SHP77 (cell line): ENCODE results near the gene AKAP13.

Experiments used
- DNase-seq, 2 experiments: peaks; one replicate each; lab custom pipeline; 2025; lab: John Stamatoyannopoulos, UW

AKAP13 gene

GRCh38 chr15:85741021-85741421 lies 360.6 kb downstream of the AKAP13 start:
- DNase-seq: no peak

DNA sequence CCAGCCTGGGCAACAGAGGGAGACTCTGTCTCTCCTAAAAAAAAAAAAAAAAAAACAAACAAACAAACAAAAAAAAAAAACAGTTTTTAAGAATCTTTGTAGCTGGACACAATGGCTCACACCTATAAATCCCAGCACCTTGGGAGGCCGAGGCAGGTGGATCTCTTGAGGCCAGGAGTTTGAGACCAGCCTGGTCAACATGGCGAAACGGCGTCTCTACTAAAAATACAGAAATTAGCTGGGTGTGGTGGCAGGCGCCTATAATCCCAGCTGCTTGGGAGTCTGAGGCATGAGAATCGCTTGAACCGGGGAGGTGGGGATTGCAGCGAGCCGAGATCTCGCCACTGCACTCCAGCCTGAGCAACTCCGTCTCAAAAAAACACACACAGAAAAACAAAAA lies 361.3 kb downstream of the AKAP13 start:
- no peak for DNase-seq

DNA sequence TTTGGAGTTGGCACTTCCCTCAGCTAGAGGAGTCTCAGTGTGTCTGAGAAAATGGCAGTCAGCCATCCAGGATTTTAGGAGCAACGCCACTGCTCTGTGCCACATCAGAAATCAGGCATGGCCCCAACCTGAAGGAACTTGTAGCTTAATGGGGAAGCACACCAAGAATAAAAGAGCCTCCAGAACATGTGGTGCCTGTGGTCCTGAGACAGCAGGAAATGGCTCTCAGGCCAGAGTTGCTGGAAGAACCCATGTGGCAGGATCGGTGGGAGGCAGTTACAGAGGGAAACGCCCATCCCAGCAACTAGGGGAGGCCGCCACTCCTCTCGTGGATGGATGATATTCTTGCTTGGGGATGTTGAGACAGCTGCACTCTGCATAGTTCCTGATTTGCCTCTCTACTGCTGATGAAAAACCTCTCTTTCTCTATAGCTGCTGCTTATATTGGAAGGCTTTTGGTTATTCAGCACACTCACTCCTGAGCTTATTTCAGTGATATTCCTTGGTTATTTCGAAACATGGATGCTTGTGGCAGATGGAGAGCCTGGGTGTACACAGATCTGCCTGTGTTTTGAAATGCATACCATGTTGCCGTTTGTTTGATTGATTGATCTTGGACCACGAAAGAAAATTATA lies 361.9 kb downstream of the AKAP13 start:
- peak; percentile 49 to 52 for DNase-seq

- peak; percentile 60 to 71 for DNase-seq
These were observed 363.1 kb downstream of the AKAP13 start for GRCh38 chr15:85743392-85744055.

DNA sequence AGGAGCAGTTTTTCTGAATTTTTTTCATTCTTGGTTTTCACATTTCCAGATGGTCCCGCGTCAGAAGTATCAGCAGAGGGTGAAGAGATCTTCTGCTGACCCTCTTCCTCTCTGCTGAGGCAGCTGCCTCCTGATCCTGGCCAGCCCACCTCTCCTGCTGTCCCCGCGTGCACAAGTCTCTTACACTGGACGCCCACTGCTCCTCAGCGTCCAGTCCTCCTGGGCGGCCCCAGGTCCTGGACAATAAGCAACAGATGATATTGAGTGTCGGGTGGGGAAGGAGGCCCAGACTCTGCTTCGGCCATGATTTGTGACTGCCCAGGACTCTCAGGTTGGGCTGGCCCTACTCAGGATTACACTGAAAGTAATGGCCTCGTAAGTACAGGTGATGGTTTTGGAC lies 364.2 kb downstream of the AKAP13 start:
- no peak for DNase-seq

DNA sequence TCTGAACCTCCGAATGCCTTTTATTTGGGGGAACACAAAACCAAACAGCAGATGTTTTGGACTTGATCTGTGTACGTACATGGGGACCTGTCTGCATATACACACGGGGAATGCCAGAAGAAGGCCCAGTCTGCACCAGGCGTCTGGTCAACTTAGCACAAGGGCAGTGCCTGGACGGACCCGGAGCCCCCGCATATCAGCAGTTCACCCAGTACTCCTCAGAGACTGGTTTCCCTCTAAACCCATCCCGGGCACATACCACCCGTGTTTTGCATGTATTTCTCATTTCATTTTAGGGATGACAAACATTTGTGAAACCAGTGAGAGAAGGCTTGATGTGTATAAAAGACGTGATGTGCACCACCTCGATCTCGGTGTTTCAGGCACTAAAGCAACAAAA lies 364.6 kb downstream of the AKAP13 start:
- no peak for DNase-seq

DNA sequence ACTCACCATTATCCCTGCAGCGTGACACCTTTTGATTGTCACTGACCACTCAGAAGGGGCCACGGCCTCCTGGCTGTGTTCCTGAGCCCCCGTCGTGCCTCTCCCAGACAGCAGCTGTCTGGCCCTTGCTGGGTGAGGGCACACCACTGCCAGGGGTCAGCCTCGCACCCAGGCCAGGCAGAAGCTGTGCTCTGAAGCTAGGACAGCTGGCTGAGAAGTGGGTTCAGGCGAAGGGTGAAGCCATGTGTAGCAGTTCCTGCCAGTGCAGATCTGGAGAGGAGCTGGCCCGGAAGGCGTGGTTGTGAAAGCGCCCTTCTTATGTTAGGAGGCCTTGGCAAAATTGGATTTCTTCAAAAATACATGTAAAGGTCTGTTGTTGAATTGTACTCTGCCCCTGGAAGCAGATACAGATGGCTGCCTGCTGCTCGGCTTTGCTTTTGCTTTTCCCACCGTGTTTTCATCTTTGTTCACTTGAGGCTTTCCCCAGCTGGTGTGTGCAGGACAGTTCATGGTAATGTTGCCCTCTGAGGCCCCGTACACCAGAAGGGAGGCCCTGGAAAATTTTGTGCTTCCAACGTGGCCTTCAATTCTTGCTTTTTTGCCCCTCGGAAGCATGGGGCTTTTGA lies 365.2 kb downstream of the AKAP13 start:
- no peak for DNase-seq

DNA sequence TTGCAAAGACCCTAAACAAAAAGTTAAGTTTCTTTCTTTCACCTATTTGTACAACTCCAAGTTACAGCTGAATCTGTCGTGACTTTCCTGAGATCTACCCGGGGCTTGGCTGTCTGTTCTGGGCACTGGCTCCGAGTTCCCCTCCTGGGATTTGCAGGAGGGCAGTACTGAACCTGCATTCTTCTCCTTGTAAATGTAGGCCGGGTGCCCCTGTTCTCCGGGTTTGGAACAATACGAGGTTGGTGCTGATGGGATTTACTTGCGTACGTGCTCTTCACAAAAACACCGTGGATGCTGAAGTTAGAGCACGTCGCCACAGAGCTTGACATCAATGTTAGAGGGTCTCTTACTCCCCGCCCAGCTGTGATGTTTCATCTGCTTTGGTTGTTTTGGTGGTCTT lies 366.2 kb downstream of the AKAP13 start:
- no peak for DNase-seq

DNA sequence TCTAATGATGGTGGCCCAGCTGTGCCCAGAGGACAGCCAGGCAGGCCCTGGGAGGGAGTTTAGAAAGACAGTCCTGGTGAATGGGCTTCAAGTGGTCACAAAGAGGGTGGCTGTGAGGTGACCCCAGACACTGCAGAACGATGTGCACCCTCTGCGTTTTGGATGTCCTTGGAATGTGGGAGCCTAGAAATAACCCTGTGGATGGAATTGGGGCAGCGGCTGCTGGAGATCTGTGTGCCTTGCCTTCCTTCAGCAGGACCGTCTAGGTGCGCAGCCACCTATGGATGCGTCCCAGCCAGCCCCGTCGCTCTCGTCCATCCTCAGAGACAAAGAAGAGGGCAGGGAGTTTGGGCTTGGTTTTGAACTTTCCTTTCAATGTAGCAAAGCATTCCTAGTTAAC lies 367.8 kb downstream of the AKAP13 start:
- DNase-seq: no peak

DNA sequence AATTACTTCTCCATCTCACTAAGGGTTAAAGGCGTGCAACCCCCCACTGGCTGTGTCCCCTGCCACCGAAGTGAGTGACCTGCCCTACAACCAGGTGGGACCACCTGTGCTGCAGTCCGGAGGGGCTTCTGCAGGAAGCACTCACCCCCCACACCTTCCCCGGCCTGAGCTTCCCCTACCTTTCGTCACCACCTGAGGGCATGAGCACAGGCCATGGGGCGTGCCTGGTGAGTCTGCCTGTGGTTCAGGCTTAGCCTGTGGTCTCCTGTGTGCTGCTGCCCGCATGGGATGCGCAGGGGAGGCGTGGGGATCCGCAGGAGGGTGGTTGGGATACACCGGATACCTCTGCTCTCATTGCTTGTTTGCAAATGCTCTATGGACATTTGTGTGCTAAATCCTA lies 368.3 kb downstream of the AKAP13 start:
- no peak for DNase-seq

- no peak for DNase-seq
These were observed 369.1 kb downstream of the AKAP13 start for GRCh38 chr15:85749261-85750151.

DNA sequence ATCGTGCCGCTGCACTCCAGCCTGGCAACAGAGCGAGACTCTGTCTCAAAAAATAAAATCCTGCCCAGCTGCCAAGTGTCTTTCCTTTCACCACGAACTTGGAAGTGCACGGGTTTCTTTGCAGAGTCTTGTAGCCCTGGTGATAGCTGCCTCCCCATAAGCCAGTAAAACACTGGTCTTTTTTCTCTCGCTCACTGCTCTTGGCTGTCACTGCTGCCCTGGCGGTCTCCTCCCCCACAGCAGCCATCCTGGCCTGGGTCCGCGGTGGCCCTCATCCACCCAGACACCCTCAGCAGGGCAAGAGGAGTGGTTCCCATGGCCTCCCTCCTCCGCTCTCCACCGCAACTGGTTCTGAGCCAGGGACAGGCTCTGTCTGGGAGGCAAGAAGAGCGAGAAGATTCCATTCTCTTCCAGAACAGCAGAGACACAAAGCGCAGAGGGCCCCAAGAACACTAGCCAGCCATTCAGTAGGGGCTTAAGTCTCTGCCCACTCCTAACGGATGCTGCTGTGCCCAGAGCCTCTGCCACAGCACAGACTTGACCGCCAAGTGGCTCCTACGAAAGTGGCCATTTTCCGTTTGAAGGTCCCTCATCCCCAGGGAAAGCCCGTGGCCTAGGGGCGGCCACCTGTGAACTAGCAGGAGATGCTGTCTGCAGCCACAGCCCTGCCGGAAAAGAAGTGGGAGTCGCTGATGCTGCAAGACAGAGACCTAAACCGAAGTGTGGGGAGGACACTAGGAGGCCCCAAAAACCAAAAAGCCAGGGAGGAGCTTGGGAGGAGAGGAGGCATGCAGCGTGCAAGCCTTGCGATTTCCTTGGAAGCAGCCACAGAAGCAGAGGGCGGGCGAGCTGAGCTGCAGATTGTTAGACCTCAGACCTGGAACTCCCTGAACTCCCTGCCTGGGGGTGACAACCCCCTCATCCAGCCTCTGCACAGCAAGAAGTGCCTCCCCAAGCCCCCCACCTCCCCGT lies 370.2 kb downstream of the AKAP13 start:
- no peak for DNase-seq

DNA sequence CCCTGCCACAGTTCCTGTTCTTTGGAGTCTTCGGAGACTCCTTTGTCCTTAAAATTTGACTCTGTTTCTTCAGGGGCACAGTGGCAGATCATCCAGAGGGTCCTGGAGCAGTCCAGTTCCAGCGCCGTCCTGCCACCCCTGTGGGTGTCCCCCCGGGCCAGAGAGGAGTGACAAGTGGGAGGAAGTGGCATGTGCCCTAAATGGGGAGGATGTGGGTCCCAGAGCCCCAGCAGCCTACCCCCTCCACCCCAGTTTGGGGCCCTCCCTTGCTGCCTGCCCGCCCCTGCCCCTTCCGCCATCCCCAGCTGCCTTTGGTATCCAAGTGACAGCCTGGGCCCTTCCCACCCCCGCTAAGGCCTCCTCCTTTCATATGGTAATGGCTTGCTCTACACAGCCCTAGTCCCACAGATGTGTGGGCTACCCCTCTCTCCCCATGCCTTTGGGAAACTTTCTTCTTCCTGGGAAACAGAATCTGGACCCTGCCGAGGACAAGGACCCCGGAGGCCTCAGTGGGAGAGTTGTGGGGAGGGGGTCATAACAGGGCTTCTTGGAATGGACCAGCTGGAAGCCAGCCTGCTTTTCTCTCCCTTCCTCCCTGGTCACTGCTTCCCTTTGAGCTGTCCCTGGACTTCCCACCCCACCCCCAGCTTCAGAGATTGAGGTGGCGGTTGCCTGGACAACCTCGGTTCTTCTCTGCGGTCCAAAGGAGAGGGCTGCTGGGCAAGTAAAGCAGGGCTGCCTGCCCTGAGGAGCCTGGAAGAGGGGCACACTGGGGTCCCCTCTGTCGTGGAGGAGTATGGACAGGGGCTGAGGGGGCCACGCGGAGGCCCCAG lies 371.1 kb downstream of the AKAP13 start:
- no peak for DNase-seq

GRCh38 chr15:85752124-85752475 lies 371.7 kb downstream of the AKAP13 start:
- peak in 1 of 2 experiments; percentile 14 for DNase-seq

DNA sequence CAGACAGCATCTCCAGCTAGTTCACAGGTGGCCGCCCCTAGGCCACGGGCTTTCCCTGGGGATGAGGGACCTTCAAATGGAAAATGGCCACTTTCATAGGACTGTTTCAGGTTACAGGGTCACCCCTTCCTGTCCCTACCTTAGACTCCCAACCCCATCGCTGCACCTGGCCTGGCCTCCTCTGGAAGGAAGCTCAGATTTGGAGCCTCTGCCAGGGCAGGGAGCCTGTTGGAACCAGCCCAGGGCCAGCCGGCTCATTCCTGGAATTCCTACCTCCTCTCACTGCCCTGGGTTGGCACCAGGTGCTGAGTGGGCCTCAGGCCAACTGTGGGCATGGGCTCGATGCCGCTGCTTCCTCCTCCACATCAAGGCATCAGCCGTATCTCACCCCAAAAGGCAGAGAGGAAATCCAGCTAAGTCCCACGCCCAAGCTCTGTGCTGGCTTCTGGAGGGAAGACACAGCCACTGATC lies 372.1 kb downstream of the AKAP13 start:
- DNase-seq: no peak

DNA sequence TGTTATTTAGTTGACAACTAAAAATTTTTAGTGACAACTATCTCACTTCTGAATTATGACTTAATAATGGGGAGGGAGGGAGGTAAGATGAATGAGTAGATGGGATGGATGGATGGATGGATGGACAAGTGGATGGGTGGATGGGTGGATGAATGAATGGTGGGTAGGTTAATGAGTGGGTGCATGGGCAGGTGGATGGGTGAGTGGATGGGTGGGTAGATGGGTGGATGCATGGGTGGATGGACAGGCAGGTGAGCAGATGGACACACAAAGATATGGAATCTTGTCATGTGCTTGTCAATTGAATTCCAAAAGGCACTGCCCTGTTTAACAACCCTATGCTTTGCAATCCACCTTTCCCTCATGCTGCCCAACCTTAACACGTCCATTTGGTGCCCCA lies 372.9 kb downstream of the AKAP13 start:
- no peak for DNase-seq

- no peak for DNase-seq
These were observed 373.5 kb downstream of the AKAP13 start for GRCh38 chr15:85753791-85754452.

- no peak for DNase-seq
These were observed 374.6 kb downstream of the AKAP13 start for GRCh38 chr15:85754989-85755388.

DNA sequence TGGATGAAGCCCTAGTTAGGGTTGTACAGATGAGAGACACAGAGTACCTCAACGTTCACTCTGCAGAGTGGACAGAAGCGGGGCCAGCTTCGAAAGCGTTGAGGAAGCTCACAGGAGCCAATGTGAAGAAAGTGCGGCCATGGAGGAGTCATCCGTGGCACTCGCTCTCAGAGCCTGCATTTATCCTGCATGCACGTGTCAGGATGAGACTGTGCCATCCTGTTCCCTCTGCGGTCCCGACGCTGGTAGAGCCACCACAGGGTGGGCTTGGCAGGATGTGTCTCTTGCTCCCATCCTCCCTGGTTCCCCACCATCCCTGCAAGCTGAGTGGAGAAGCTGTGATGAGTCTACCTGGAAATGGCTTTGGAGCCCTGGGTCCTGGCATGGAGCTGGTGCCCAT lies 375.1 kb downstream of the AKAP13 start:
- DNase-seq: no peak

GRCh38 chr15:85755942-85756341 lies 375.5 kb downstream of the AKAP13 start:
- DNase-seq: no peak
